G401.6 (cell line): ENCODE results near the gene NPVF.

Experiments
- FAIRE-seq: peaks from 2 replicates; lab custom pipeline; 2012; peaks lifted over from hg19 to GRCh38; lab: Jason Lieb, UNC

The NPVF gene

DNA sequence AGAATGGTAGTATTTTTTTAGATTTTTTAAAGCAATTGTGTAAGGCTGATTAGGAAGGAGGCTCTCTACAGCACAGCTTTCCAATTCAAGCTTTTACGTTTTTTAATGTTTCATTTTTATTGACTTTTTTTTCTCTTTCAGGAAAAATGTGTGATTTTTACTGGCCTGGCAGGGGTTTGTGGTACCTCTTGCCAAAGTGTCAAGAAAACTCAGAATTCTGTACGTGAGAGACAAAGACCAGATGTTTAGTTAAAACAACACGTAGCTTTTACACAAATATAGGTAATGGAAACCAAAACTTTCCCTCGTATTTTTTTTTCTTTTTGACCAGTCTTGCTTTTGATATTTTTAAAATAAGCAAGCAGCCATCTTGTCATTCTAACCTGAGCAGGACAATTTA lies 6.0 kb upstream of the NPVF start:
- FAIRE-seq, result peak; percentile 39

DNA sequence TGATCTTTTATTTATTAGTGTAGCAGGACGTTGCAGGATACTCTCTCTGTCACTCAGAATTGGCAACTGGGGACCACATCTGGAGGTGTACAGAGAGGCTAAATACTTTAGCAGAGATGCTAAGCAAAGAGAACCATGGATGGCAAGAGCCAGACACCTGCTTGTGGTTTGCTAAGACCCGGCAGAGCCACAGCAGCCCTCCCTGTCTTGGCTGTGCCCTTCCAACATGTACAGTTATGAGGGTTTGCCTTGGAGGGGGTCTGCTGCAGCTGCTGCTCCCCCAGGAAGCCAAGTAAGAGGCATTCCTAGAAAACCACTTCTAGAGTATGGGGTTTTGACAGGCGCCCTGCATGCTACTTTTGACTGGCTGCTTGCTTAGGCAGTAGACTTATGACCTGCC lies 5.1 kb downstream of the NPVF start:
- FAIRE-seq, result no peak

DNA sequence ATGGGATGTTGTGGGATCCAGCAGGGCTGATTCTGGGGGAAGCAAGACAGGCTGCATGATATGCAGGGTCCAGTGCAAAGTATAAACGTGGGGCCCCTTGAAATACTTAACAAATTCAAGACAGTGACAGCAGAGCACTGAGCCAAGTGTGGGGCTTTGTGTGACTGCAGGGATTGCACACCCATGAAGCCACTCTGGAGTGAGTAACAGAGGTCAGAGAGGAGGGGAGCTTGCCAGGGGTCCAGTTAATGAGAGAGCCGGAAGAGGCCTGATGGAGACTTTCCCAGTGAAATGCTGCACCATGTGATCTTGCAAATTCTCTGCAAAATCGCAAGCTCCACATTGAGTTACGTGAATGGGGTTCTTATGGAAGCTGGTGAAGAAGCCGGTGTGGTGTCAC lies 5.6 kb downstream of the NPVF start:
- FAIRE-seq, result no peak

DNA sequence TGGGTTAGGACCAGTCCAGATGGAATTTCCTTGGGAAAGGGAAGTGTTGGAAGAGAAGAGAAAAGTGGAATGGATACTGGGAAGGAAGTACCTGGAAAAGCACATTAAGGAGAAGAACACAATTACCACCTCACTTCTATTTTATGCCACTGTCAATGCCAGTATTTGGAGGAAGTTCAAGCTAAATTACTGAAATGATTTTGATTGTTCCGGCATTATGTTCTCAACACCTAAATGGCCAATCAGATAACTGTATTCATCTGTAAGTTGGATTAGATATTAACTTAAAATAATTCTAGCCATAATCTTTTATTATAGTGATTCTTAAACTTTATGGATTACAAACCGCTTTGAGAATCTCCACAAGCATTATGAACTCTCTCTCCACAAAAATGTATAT lies 7.3 kb downstream of the NPVF start:
- no peak for FAIRE-seq

DNA sequence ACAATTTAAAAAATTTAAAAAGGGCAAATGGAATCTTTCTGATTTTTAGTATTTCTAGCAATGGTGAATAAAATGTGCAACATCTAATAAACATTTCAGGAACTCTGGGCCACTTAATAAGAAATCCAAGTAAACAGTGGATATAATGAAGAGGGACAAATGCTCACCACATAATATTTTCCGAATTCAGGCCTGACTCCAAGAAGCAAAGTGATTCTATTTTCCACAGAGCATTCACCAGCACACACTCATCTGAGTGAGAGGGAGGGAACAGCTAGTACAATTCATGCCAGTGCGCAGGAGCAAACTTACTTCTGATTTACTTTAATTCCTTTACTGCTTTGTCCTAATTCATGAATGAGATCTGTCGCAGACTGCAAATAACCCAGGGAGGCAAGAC lies 10.1 kb downstream of the NPVF start:
- no peak for FAIRE-seq

DNA sequence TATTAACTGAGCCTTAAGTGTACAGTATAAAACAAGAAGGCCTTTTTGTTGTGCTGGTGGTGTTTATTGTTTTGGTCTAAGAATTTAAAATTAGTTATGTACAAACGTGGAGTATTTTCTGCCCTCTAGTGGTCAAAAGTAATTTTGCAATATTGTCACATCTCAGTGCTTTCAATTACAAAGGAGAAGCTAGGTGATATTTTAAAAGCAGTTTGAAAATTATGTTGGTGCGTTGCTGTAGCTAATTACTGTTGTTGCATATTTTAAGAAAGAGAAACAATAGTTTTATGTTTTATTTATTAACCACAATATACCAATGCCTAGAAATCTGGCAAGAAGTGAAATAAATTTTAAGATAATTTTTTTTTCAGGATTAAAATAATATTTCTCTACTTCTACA lies 11.4 kb downstream of the NPVF start:
- FAIRE-seq, result peak; percentile 99

DNA sequence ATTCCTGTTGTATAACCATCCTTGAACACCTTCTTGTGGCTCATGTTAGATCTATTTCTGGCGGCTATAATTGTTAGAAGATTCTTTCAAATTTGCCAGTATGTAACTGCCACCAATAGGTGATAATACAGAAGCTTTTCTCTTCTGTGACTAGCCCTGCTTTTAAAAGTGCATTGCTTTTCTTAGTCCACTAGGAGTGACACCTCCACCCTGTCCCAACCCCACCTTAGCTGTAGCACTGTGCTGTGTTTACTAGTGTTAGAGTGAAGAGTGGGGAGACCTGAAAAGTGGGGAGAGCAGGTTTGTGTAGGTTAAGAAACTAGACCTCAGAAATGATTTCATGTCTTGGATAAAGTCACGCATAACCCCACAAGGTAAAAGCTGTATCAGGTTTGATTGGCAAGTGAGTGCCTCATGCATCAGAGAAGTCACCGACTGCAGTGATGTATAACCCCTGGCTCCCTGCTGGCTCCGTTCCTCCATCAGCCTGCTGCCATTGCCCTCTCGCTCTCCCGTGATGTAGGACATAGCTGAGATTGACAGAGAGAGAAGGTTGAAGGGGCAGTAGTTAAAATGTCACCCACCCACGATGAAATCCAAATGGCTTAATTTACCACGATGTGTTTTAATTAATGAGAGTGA lies 12.5 kb downstream of the NPVF start:
- FAIRE-seq, result no peak

DNA sequence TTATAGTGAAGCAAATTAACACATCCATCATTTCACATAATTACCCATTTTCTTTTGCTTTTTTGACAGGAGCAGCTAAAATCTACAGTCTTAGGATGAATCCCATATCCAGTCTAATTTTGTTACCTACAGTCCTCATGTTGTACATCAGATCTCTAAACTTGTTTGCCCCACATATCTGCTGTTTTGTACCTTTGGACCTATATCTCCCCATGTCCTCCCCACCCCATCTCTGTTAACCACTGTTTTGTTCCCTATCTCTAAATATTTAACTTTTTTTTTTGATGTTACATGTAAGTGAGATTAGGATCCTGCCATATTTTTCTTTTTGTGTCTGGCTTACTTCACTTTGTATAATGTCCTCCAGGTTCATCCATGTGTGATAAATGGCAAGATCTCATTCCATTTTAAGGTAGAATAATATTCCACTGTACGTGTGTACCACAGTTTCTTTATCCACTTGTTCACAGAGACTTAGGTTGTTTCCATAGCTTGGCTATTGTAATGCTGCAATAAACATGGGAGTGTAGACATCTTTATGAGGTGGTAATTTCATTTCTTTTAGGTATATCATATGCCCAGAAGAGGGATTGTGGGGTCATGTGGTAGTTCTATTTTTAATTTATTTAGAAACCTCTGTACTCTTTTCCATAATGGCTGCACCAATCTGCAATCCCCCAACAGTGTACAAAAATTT lies 19.6 kb downstream of the NPVF start:
- no peak for FAIRE-seq

DNA sequence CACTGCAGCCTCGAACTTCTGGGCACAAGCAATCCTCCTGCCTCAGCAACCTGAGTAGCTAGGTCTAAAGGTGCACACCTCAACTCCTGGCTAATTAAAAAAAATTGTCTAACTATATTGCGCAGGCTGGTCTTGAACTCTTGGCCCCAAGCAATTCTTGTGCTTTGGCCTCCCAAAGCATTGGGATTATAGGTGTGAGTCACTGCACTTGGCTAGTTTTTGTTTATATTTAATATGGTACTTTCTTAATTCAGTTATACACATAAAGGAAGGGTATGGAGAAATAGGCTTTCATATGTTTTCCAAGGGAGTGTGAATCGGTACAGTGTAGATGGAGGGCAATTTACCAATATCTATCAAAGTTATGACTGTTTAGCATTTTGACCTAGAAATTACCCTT lies 20.4 kb downstream of the NPVF start:
- FAIRE-seq, result no peak

DNA sequence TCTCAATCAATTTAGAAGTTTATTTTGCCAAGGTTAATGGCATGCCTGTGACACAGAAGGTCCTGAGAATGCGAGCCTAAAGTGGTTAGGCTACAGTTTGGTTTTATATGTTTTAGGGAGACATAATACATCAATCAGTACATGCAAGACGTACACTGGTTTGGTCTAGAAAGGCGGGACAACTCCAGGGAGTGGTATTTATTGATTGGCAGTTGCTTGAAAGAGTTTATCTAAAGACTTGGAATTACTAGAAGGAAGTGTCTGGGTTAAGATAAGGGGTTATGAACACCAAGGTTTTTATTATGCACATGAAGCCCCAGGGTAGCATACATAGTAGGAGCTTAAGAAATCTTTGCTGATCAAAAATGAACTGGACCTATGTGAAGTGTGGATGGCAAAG lies 21.5 kb downstream of the NPVF start:
- no peak for FAIRE-seq

DNA sequence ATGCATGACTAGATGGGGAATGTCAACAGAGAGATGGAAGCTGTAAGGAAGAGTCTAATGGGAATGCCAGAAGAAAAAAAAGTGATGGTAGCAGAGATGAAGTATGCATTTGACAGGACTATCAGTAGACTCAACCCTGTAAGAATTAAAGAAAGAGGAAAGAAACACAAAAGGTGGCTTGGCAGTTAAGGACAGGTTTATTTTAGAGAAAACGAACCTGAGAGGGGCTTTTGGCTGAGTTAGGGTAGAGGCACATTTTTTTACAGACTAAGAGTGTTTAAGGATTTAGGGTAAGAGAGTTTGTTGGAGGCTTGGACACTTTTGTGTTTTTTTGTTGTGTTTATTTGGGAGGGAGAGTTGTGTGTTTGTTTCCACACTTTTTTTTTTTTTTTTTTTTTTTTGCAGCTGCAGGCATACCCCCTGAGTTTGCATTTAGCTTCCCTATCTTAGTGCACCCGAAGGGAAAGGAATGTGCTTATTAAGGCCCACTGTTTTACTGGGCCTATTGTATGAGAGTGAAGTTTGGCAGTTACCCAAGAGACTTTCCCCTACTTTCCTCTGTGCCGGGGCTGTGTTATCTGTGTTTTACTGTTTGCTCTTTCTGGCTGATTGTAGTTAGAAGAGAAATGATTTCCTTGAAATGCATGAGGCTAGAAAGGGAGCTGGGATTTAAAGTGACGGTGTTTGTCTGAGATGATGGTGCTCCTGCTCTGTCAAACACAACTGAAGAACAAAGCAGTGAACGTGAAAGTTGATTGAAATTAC lies 32.0 kb downstream of the NPVF start:
- no peak for FAIRE-seq

DNA sequence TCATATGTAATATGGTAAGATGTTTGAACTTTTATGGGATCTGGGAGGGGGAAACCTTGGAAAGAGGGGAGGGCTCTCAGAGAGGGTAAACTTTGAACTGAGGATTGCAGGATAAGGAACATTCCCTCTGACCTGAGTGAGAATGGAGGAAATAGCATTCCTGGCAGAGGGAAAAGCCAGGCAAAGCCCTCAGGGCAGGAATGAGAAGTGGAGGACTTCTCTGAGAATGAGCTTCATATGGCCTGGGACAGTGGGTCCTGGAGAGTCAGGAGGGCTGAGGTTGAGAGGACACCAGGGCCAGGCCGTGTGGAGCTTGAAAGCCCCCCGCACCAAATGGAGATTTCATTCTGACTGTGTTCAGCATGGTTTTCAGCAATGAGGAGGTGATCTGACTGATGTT lies 34.2 kb downstream of the NPVF start:
- FAIRE-seq, result no peak

DNA sequence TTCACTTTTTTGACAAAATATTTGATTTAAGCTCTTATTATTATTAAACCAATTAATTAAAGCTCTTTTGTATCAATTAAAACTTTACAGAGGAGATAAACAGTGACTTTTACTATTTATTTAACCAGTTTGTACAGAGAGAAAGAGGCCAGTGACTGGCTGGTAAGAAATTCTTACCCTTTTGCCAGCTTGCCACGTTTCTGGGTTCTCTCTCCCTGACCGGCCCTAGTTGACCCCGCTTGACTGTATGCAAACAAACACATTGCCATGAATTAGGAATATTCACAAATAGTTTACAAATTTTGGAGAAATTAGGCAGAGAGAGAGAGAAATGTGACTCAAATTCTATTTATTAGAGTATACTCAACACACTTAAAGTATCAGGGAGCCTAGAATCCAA lies 36.2 kb downstream of the NPVF start:
- no peak for FAIRE-seq

DNA sequence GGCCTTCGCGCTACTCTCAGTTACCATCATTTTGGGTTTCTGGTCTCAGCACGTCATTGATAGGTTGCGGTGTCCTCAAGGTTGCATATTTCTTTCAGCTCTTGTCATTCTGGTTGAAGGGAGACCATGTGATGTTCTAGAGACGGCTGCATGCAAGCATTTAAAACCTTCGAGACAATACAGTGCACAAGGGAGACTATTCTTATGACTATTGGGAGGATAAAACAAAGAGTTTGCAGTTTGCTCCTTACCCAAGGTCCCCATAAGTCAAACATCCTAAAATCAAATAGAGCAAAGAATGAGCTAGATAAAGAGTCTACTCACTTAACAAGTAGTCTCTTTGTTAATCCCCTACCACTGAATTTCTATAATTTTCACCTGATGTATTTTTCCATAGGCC lies 39.1 kb downstream of the NPVF start:
- FAIRE-seq, result no peak

DNA sequence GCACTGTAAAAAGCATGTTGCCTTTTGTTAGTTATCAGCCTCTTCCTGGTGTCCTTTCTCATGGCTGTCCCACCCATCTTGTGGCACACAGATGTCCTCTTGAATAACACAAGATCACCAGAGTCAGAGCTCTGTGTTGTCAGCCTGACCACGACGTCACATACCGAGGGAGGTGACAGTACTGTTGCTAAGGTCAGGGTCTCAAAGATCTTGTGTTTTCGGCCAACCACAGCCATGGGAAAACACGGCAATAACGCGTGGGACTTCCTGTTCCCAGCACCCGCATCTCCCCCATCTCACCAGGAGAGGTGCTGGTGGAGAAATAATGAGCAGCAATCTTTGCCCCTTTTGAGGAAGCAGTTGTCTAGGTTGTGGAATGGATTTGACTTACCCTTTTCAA lies 40.4 kb downstream of the NPVF start:
- no peak for FAIRE-seq

DNA sequence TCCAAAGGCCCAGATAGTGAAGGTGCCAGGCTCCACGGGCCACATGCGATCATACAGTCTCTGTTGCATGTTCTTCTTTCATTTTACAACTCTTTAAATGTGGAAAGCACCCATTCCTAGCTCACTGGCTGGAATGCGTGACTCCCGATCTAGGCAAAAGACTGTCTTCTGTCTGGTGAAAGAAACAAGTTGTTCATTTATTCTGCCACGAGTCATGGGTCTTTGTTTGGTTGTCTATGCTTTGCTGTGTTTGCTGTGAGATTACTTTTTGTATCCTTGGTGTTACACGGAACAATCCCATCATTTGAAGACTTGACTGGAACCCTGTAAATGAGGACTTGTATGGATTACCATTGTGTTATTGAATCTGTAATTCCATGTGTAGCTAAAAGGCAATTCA lies 41.9 kb downstream of the NPVF start:
- FAIRE-seq, result no peak

DNA sequence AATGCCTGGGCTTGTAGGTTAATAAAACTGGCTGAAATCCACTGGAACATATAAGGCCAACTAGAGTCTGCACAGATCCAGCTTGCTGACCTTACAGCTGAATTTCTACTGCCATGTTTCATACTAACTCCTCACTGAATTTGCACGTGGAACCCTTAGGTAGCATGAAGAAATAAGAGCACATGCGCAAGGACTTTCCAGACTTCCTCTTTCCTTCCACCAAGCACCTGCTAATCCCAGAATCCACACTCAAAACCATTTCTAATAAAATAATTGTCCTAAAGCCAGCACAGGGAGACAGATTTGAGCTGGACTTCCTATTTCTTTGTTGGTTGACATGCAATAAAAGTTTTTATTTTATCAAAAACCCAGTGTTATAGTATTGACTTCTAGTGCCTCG lies 46.8 kb downstream of the NPVF start:
- no peak for FAIRE-seq

DNA sequence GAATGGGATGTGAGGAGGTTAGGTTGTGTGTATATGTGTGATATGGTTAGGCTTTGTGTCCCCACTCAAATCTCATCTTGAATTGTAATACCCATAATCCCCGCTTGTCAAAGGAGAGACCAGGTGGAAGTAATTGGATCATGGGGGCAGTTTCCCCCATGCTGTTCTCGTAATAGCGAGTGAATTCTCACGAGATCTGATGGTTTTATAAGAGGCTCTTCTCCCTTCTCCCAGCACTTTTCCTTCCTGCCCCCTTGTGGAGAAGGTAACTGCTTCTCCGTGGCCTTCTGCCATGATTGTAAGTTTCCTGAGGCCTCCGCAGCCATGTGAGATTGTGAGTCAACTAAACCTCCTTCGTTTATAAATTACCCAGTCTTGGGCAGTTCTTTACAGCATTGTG lies 47.3 kb downstream of the NPVF start:
- no peak for FAIRE-seq

DNA sequence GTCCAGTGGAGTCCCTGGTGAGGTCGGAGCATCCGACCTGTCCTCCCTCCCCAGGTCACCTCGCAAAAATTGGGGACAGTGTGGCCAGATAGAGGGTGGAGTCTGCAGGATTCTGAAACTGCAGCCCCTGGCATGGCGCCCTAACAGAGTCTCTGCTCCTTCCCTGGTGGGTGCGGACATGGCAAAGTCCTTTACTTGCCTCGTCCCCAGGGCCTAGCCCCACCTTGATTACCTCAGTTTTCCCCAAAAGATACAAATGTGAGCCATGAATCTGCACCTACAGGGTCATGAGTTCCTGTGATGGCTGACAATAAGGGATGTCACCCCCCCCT lies 47.7 kb downstream of the NPVF start:
- no peak for FAIRE-seq

DNA sequence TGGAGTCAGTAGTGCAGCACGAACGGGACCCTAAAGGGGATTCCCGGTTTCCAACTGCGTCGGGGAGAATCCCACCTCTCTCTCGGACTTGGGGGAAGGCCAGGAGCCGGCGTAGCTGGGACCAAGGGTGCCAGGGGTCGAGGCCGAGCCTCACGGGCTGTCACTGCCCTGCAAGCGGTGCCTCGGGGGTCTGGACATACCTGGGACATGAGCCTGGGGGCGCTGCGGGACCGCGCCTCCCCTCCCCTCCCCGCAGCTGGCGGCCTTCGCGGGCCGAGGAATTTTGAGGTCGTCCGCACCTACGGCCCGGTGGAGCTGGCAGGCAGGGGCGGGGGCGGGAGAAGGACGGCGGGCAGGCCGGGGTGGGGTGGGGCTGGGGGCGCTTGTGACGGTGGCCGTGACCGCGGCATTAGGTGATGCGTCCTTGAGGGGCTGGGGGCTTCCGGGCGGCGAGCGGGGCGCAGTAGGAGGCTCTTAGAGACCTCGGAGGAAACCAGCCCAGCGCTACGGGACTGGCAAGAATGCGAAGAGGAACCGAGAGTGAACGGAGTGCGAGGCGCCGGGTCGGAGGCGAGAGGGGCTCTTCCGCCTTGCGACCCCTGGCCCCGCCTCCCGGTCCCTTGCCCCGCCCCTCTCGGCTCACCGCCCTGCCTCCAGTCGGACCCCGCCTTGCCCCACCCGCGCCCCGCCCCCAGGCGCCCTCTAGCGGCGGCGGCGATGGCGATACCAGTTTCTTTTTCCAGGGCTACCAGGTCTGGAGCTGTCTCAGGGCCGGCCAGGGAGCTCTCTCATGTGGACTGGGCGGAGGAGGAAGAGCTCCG lies 48.3 kb downstream of the NPVF start:
- no peak for FAIRE-seq

DNA sequence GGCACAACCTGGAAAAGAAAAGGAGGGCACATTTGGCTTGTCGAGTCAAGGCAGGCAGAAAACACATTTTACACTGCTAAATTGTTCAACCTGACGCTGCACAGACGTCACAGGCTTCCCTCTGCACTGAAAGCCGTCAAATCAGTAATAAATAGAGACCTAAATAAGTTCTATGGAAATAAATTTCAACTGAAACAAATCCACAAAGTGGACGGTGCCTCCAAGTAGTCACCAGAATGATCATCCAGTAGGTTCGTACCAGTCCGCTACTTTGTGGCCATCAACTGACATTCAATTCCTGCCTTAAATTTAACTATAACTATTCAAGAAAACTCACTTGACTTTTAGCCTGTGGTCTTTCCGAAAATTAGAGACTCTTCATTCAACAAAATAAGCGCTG lies 49.0 kb downstream of the NPVF start:
- no peak for FAIRE-seq
